Activated CD8-positive, alpha-beta T cell treated with anti-CD3 and anti-CD28 coated beads for 36 hours (primary cell): ENCODE results near the gene PLAC1. TPM values are rescaled to one million over a fixed set of nuclear protein-coding genes. Genes with fewer than 3 reads are reported as not detected.

Experiments
- ATAC-seq: fragments of 200-7000 bp; cut with Tn5 transposase; one replicate; pipeline ENCODE4 v1.10.0; 2021; ENCODE audit warnings: mild to moderate bottlenecking, moderate library complexity
- CTCF ChIA-PET: fragments of 350-600 bp; sonication (Branson Sonifier 250); formaldehyde crosslinking; loops from one replicate; lab custom pipeline; 2021; ENCODE audit warnings: antibody characterized with exemption; lab: Charles Lee
- POLR2A ChIA-PET: fragments of 350-600 bp; sonication (Branson Sonifier 250); formaldehyde crosslinking; loops from one replicate; lab custom pipeline; 2021; ENCODE audit warnings: antibody characterized with exemption; lab: Charles Lee
- DNase-seq: peaks from one replicate; pipeline ENCODE4 v3.0.0-alpha.2; 2020
- H3K27ac Mint-ChIP-seq: one replicate; pipeline ENCODE4 v1.8.0; 2021; ENCODE audit warnings: mild to moderate bottlenecking, mixed read lengths
- H3K27me3 Mint-ChIP-seq: one replicate; pipeline ENCODE4 v1.8.0; 2021; ENCODE audit warnings: mixed read lengths
- H3K36me3 Mint-ChIP-seq: one replicate; pipeline ENCODE4 v1.8.0; 2021; ENCODE audit warnings: low read depth, mixed read lengths
- H3K4me1 Mint-ChIP-seq: one replicate; pipeline ENCODE4 v1.8.0; 2021; ENCODE audit warnings: low read depth, mixed read lengths
- H3K4me3 Mint-ChIP-seq: one replicate; pipeline ENCODE4 v1.8.0; 2021; ENCODE audit warnings: mild to moderate bottlenecking, moderate library complexity, mixed read lengths
- H3K9me3 Mint-ChIP-seq: one replicate; pipeline ENCODE4 v1.8.0; 2021; ENCODE audit warnings: mixed read lengths
- CTCF ChIP-seq: fragments of 200-600 bp; IDR thresholded peaks from one replicate; pipeline ENCODE4 v1.8.0; 2022; ENCODE audit warnings: antibody characterized with exemption, mild to moderate bottlenecking
- intact Hi-C: fragments of 100-400 bp; cut with micrococcal nuclease; formaldehyde crosslinking; loops from one replicate; pipeline ENCODE4 v1.10.0; 2022
- total RNA-seq, 2 experiments: library from RNA; stranded (reverse); gene quantifications; one replicate each; pipeline ENCODE4 v1.2.3, GENCODE V29; 2021

PLAC1 gene
- total RNA-seq, 2 experiments from 2014 or later = not detected

- DNase-seq = no peak
- Mint-ChIP-seq H3K36me3 (no peaks in the 10 kb centered on the region), H3K27me3 (no peaks in the 10 kb centered on the region), H3K27ac (no peak overlapping the region), H3K4me1 (peaks cover 2% of the 10 kb centered on the region), H3K4me3 (no peak overlapping the region), H3K9me3 (no peaks in the 10 kb centered on the region)
- no peak for TF ChIP-seq CTCF
- intact Hi-C loops = no loop called here
- CTCF ChIA-PET = no interaction called here
- ATAC-seq = no peak
- POLR2A ChIA-PET = no interaction called here
These were observed 50.7 kb downstream of the PLAC1 start for GRCh38 chrX:134607523-134607922.

DNA sequence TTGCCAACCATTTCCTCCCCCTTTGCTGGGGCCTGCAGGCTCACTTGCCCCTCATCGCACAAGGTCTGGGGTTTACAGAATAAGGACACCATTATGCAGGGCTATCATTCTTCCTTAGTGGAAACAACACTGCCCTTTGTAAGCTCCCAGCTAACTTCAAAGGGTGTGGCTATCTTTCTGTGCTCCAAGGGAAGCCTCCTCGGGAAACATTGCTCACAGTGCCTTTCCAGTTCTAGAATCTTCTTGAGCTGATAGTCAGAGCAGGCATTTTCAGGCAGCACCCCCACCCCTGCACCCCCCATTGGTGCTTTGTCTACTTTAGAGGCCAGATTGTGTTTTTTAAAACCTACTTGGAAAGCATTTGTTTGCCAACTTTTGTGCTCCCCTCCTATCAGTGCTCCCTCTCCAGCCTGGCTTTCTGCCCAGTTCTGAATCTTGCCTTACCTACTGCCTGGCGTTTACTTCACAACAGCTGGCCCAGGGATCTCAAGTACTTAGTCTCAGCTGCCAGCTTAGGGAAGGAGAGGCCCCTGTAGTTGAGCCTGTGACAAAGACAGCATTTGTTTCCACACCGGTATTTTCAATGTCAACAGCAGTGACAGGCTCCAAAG, 53.5 kb downstream of the PLAC1 start:
- Mint-ChIP-seq H3K27ac (peak overlapping the region; percentile 10), H3K36me3 (no peaks in the 10 kb centered on the region), H3K4me3 (no peak overlapping the region), H3K4me1 (peaks cover 4% of the 10 kb centered on the region), H3K27me3 (no peaks in the 10 kb centered on the region), H3K9me3 (no peaks in the 10 kb centered on the region)
- ChIA-PET POLR2A (no interaction called here), CTCF (no interaction called here)
- no peak for TF ChIP-seq CTCF
- DNase-seq (no peak), ATAC-seq (no peak)
- intact Hi-C loops = no loop called here

- H3K36me3 Mint-ChIP-seq = no peaks in the 10 kb centered on the region
- ChIA-PET CTCF (no interaction called here), POLR2A (no interaction called here)
- TF ChIP-seq CTCF = no peak
- no peaks in the 10 kb centered on the region for H3K9me3 Mint-ChIP-seq
- DNase-seq (no peak), ATAC-seq (no peak)
- intact Hi-C loops = no loop called here
- peaks cover 12% of the 10 kb centered on the region for H3K4me1 Mint-ChIP-seq
- no peaks in the 10 kb centered on the region for H3K27me3 Mint-ChIP-seq
- H3K27ac Mint-ChIP-seq = peak overlapping the region; percentile 10
- no peak overlapping the region for H3K4me3 Mint-ChIP-seq
These were observed 54.2 kb downstream of the PLAC1 start for GRCh38 chrX:134603806-134604700.

GRCh38 chrX:134602410-134602809, 55.9 kb downstream of the PLAC1 start:
- DNase-seq (no peak), ATAC-seq (no peak)
- no peak overlapping the region for H3K4me3 Mint-ChIP-seq
- ChIA-PET POLR2A (no interaction called here), CTCF (no interaction called here)
- no peak overlapping the region for H3K27ac Mint-ChIP-seq
- intact Hi-C loops = no loop called here
- TF ChIP-seq CTCF = no peak
- H3K27me3 Mint-ChIP-seq = peaks cover 9% of the 10 kb centered on the region
- H3K4me1 Mint-ChIP-seq = peaks cover 18% of the 10 kb centered on the region
- no peaks in the 10 kb centered on the region for H3K36me3 Mint-ChIP-seq
- H3K9me3 Mint-ChIP-seq = peaks cover 2% of the 10 kb centered on the region

DNA sequence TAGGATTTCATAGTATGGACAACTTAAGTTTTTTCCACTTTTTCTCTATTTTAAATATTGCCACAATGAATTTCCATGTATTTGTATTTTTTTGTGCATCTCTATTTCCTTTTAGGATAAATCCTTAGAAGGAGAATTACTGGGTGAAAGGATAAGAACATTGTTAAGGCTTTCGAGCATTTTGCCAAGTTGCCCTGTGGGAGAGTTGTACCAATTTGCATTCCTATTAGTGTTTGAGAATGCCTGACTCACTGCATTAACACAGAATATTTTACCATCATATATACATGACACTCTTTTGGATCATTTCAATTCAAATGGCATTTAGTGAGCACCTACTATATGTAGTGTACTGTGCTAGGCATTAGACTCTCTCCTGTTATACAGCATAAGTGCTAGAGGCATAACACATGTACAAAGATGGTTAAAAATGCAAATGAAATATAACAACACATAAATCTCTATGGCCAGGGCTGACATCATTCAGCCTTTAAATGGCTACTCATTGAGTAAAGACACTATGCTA, 57.0 kb downstream of the PLAC1 start:
- DNase-seq (no peak), ATAC-seq (no peak)
- POLR2A ChIA-PET = no interaction called here
- H3K9me3 Mint-ChIP-seq = peaks cover 2% of the 10 kb centered on the region
- no peak overlapping the region for H3K27ac Mint-ChIP-seq
- no peak overlapping the region for H3K4me3 Mint-ChIP-seq
- peaks cover 18% of the 10 kb centered on the region for H3K4me1 Mint-ChIP-seq
- no peaks in the 10 kb centered on the region for H3K36me3 Mint-ChIP-seq
- peaks cover 14% of the 10 kb centered on the region for H3K27me3 Mint-ChIP-seq
- intact Hi-C loops = no loop called here
- no peak for TF ChIP-seq CTCF
- CTCF ChIA-PET = no interaction called here
